ENCODE data around the gene OR2AK2.
"Not testable (repeated sequence)": the region's sequence is repeated elsewhere in the genome, so short reads cannot be mapped to it uniquely, and the experiment has no call there.

The OR2AK2 gene

DNA sequence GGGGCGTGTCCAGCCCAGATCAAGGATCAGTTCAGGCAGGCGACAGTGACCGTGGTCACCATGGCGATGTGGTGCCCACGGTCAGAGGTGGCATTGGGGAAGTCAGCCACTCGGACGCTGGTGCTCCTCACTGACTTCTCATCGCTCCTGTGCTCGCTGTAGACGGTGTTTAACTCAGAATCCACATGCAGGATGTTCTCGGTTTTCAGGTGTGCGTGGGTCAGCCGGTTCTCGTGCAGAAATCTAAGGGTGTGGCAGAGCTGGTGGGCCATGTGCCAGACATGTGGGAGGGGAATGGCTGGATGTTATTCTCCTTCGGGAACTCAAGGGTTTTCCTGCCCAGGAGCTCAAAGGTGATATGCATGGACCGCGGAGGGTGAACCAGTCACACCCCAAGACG lies 28.6 kb upstream of the OR2AK2 start:
- H3K4me3 ChIP-seq (ENCODE audit: insufficient read depth, low read length, poor library complexity, severe bottlenecking) = no peak overlapping the region
- no peaks in the 10 kb centered on the region for H3K36me3 ChIP-seq (ENCODE audit: low read length)
- H3K27ac ChIP-seq (ENCODE audit: low read depth, low read length) = no peak overlapping the region
- H3K9me2 ChIP-seq (replicated peaks; ENCODE audit: insufficient read depth, low read length) = no peaks in the 10 kb centered on the region
- no peaks in the 10 kb centered on the region for H3K79me2 ChIP-seq (ENCODE audit: insufficient read depth, low read length)
- H2AFZ ChIP-seq (ENCODE audit: low read depth, low read length, severe bottlenecking) = no peak overlapping the region
- no peaks in the 10 kb centered on the region for H3F3A ChIP-seq (ENCODE audit: insufficient read depth)
- no peaks in the 10 kb centered on the region for H4K20me1 ChIP-seq (ENCODE audit: low read depth, low read length)
- H3K27me3 ChIP-seq (ENCODE audit: low read length) = no peaks in the 10 kb centered on the region
- H3K9me3 ChIP-seq (ENCODE audit: insufficient read depth, low read length) = no peaks in the 10 kb centered on the region
- TF ChIP-seq, protein P1, sequence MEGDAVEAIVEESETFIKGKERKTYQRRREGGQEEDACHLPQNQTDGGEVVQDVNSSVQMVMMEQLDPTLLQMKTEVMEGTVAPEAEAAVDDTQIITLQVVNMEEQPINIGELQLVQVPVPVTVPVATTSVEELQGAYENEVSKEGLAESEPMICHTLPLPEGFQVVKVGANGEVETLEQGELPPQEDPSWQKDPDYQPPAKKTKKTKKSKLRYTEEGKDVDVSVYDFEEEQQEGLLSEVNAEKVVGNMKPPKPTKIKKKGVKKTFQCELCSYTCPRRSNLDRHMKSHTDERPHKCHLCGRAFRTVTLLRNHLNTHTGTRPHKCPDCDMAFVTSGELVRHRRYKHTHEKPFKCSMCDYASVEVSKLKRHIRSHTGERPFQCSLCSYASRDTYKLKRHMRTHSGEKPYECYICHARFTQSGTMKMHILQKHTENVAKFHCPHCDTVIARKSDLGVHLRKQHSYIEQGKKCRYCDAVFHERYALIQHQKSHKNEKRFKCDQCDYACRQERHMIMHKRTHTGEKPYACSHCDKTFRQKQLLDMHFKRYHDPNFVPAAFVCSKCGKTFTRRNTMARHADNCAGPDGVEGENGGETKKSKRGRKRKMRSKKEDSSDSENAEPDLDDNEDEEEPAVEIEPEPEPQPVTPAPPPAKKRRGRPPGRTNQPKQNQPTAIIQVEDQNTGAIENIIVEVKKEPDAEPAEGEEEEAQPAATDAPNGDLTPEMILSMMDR (IDR thresholded peaks at IDR 0.05; ENCODE audit: insufficient read depth, low read length, poor library complexity, severe bottlenecking) = no peak
- no peak for TF ChIP-seq EZH2phosphoT487 (conservative IDR thresholded peaks at IDR 0.05; ENCODE audit: low read length)
- H3K9ac ChIP-seq (ENCODE audit: low read length) = no peak overlapping the region
- H3K4me2 ChIP-seq (ENCODE audit: low read depth, low read length, poor library complexity, severe bottlenecking) = no peak overlapping the region

DNA sequence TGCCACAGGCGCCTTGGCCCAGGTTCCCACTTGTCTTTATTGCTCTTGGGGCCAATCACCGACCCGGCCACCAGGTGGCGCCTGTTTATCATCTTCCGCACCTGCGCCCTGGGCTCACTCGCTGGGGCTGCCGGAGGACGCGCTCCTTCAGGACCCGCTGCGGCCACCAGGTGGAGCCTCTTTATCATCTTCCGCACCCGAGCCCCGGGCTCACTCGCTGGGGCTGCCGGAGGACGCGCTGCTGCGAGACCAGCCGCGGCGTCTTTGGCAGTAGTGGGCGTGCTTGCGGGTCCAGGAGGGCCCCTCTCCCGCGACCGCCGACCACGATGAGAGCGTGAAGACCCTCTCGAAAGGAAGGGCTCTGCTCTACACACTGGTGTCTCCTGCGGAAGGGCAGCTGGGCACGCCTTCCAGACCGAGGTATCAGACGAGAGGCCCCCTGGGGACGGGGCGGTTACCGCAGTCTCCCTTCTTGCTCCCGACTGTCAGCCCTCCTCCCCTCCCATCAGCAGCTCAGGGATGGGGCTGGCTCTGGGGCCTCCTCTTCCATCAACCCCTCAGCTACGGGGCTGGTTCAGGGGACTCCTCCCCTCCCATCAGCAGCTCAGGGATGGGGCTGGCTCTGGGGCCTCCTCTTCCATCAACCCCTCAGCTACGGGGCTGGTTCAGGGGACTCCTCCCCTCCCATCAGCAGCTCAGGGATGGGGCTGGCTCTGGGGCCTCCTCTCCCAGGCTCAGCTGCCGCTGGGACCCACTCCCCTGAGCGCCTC lies 27.9 kb upstream of the OR2AK2 start:
- peak overlapping the region; percentile 39 for H3K4me2 ChIP-seq (ENCODE audit: low read depth, low read length, poor library complexity, severe bottlenecking)
- H3K9me3 ChIP-seq (ENCODE audit: insufficient read depth, low read length); H3K79me2 ChIP-seq (ENCODE audit: insufficient read depth, low read length); H3K4me3 ChIP-seq (ENCODE audit: insufficient read depth, low read length, poor library complexity, severe bottlenecking); H3K36me3 ChIP-seq (ENCODE audit: low read length); H2AFZ ChIP-seq (ENCODE audit: low read depth, low read length, severe bottlenecking); H3K9me2 ChIP-seq (replicated peaks; ENCODE audit: insufficient read depth, low read length); H3K9ac ChIP-seq (ENCODE audit: low read length); H4K20me1 ChIP-seq (ENCODE audit: low read depth, low read length); H3K27me3 ChIP-seq (ENCODE audit: low read length); H3K27ac ChIP-seq (ENCODE audit: low read depth, low read length); H3F3A ChIP-seq (ENCODE audit: insufficient read depth): not testable (repeated sequence)
- TF ChIP-seq, protein P1 (IDR thresholded peaks at IDR 0.05; ENCODE audit: insufficient read depth, low read length, poor library complexity, severe bottlenecking) = peak; percentile 79

DNA sequence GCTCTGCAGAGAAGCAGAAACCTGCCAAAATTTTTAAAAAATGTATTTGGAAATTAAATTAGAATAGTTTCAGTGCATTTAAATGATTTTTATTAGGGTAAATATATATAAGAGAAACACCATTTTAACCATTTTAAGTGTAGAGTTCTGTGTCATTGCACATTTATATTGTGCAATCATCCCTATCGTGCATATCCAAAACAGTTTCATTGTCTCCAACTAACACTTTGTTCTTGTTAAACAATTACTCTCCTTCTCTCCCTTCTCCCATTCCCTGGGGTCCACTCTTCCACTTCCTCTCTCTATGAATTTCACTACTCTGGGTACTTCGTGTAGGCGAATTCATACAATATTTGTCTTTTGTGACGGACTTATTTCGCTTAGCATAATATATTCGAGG lies 22.4 kb upstream of the OR2AK2 start:
- Histone ChIP-seq H2AFZ (ENCODE audit: low read depth, low read length, severe bottlenecking) (no peak overlapping the region), H4K20me1 (ENCODE audit: low read depth, low read length) (no peaks in the 10 kb centered on the region), H3K9ac (ENCODE audit: low read length) (no peak overlapping the region), H3K9me3 (ENCODE audit: insufficient read depth, low read length) (no peaks in the 10 kb centered on the region), H3K4me2 (ENCODE audit: low read depth, low read length, poor library complexity, severe bottlenecking) (no peak overlapping the region), H3K27ac (ENCODE audit: low read depth, low read length) (no peak overlapping the region), H3K4me3 (ENCODE audit: insufficient read depth, low read length, poor library complexity, severe bottlenecking) (no peak overlapping the region), H3K9me2 (replicated peaks; ENCODE audit: insufficient read depth, low read length) (no peaks in the 10 kb centered on the region), H3F3A (ENCODE audit: insufficient read depth) (no peaks in the 10 kb centered on the region), H3K27me3 (ENCODE audit: low read length) (no peaks in the 10 kb centered on the region), H3K36me3 (ENCODE audit: low read length) (no peaks in the 10 kb centered on the region), H3K79me2 (ENCODE audit: insufficient read depth, low read length) (no peaks in the 10 kb centered on the region)
- no peak for TF ChIP-seq EZH2phosphoT487 (conservative IDR thresholded peaks at IDR 0.05; ENCODE audit: low read length)
- TF ChIP-seq, protein P1 (IDR thresholded peaks at IDR 0.05; ENCODE audit: insufficient read depth, low read length, poor library complexity, severe bottlenecking) = no peak
